PFSK-1 (cell line): Measurements from ENCODE around the gene MAP3K12.

ENCODE experiments used
- POLR2AphosphoS5 ChIP-seq: IDR thresholded peaks from 2 replicates; pipeline ENCODE4 v1.6.1; 2012; ENCODE audit warnings: low read depth, mild to moderate bottlenecking, control low read depth, low read length, moderate library complexity
- SIN3A ChIP-seq: IDR thresholded peaks from 2 replicates; pipeline ENCODE4 v1.6.1; 2012; ENCODE audit warnings: mild to moderate bottlenecking, low read length, moderate library complexity, borderline replicate concordance; ENCODE audit not compliant: insufficient read depth
- TAF1 ChIP-seq: IDR thresholded peaks from 2 replicates; pipeline ENCODE4 v1.6.1; 2012; ENCODE audit warnings: low read length, control low read depth, borderline replicate concordance; ENCODE audit not compliant: insufficient read depth

GRCh38 chr12:53482626-53483168 is 16.6 kb downstream of the MAP3K12 start:
- TF ChIP-seq SIN3A, result no peak; the same call in 1 of the 2 replicates
- no peak; the same call in none of the 2 replicates for TF ChIP-seq POLR2AphosphoS5
- no peak for TF ChIP-seq TAF1
